Measurements from ENCODE around the gene ATP6V1G3.

The ATP6V1G3 gene

DNA sequence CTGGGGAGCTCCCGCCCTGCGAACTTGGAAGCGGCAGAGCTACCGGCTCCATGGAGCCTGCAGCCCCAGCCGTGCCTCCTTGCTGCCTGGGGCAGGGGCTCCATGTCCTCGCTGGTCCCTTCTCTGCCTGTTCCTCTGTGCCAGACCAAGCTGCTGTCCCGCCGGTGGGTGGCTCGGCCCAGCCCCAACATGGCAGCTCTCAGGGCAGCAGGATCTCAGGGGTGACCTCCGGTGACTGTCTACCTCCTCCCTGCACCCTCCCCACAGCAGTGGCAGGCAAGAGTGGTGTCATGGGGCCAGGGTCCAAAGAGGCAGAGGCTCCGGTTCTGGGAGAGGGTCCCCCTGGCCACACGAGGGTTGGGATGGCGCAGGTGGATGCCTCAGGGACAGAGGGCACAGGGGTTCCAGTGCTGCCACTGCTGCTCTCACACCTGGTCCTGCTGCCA is 45.8 kb downstream of the ATP6V1G3 start:
- DNase-seq (ENCODE audit: low spot score): no peak
- no peak overlapping the region for H2AFZ ChIP-seq (ENCODE audit: low read length)
- H3K4me1 ChIP-seq (ENCODE audit: control insufficient read depth in 2 of 2, insufficient read depth in 1 of 2, low read depth in 1 of 2, low read length in 2 of 2): no peaks in the 10 kb centered on the region
- no peaks in the 10 kb centered on the region for H3K9me3 ChIP-seq (replicated peaks in 1 of 2; ENCODE audit: control insufficient read depth in 2 of 2, insufficient read depth in 1 of 2, low read depth in 1 of 2, low read length in 2 of 2)
- no peaks in the 10 kb centered on the region for H3K27me3 ChIP-seq (ENCODE audit: control insufficient read depth in 3 of 3, insufficient read depth in 3 of 3, low read depth in 1 of 3, low read length in 3 of 3)
- peak overlapping the region; percentile 76 for H2BK15ac ChIP-seq (ENCODE audit: low read length)
- no CpG with 5 or more reads among the region's 13 CpGs for WGBS, 2 donors (ENCODE audit: extremely low coverage in 2 of 2, insufficient read length in 2 of 2, insufficient replicate concordance in 1 of 2)
- peak overlapping the region; percentile 13 for H2BK5ac ChIP-seq (ENCODE audit: low read length)
- no peak overlapping the region for H3K14ac ChIP-seq (ENCODE audit: low read length)
- no peak overlapping the region for H3K9ac ChIP-seq (ENCODE audit: low read depth, low read length, poor library complexity)
- no peak overlapping the region for H3K4me3 ChIP-seq (ENCODE audit: low read length in 2 of 2)
- H2BK12ac ChIP-seq (ENCODE audit: low read length): peak overlapping the region; percentile 42
- H3K23ac ChIP-seq (ENCODE audit: low read depth, low read length, poor library complexity): peak overlapping the region; percentile 48
- H3K18ac ChIP-seq (ENCODE audit: low read length): peak overlapping the region; percentile 35
- no peaks in the 10 kb centered on the region for H3K36me3 ChIP-seq (replicated peaks in 1 of 2; ENCODE audit: control insufficient read depth in 2 of 2, insufficient read depth in 2 of 2, low read length in 2 of 2)
- H2AK5ac ChIP-seq (ENCODE audit: low read depth, low read length): peak overlapping the region; percentile 92
- H3K79me1 ChIP-seq (ENCODE audit: low read depth, low read length): no peaks in the 10 kb centered on the region
- no peak overlapping the region for H4K91ac ChIP-seq (ENCODE audit: low read depth, low read length, poor library complexity)
- H3K4ac ChIP-seq (ENCODE audit: low read length): no peak overlapping the region
- H3K4me2 ChIP-seq (ENCODE audit: insufficient read depth, low read length, poor library complexity, severe bottlenecking): no peak overlapping the region
- no peak overlapping the region for H4K8ac ChIP-seq (ENCODE audit: low read depth, low read length)
- no peak overlapping the region for H3K27ac ChIP-seq (replicated peaks; ENCODE audit: low read length)
- no peak overlapping the region for H2BK120ac ChIP-seq (ENCODE audit: low read depth, low read length)

DNA sequence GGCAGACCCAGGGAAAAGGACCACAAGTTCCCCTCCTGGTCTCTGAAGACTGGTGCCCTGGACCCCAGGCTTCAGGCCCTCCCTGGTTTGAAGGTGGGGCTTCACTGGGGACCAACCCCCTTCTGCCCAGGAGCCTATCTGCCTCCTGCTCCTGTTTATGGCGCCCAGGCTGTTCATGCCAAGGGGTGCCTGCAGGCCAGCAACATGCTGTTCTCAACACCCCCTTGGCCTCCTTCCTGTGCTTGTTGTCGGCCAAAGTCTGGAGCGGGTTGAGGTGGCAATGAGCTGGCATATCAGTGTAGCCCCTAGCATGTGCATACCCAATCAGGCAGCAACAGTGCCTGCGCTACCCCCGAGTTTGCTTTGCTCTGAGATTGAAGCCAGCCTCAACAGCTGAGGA is 46.3 kb downstream of the ATP6V1G3 start:
- WGBS, 2 donors (ENCODE audit: extremely low coverage in 2 of 2, insufficient read length in 2 of 2, insufficient replicate concordance in 1 of 2): no CpG with 5 or more reads among the region's 5 CpGs
- no peak overlapping the region for H4K91ac ChIP-seq (ENCODE audit: low read depth, low read length, poor library complexity)
- H2BK120ac ChIP-seq (ENCODE audit: low read depth, low read length): no peak overlapping the region
- no peak overlapping the region for H2AFZ ChIP-seq (ENCODE audit: low read length)
- H4K8ac ChIP-seq (ENCODE audit: low read depth, low read length): no peak overlapping the region
- H3K27me3 ChIP-seq (ENCODE audit: control insufficient read depth in 3 of 3, insufficient read depth in 3 of 3, low read depth in 1 of 3, low read length in 3 of 3): no peaks in the 10 kb centered on the region
- no peaks in the 10 kb centered on the region for H3K9me3 ChIP-seq (replicated peaks in 1 of 2; ENCODE audit: control insufficient read depth in 2 of 2, insufficient read depth in 1 of 2, low read depth in 1 of 2, low read length in 2 of 2)
- no peak overlapping the region for H3K4me2 ChIP-seq (ENCODE audit: insufficient read depth, low read length, poor library complexity, severe bottlenecking)
- H3K79me1 ChIP-seq (ENCODE audit: low read depth, low read length): no peaks in the 10 kb centered on the region
- H2BK15ac ChIP-seq (ENCODE audit: low read length): no peak overlapping the region
- no peak overlapping the region for H3K27ac ChIP-seq (replicated peaks; ENCODE audit: low read length)
- H2AK5ac ChIP-seq (ENCODE audit: low read depth, low read length): no peak overlapping the region
- DNase-seq (ENCODE audit: low spot score): no peak
- no peak overlapping the region for H3K14ac ChIP-seq (ENCODE audit: low read length)
- H3K36me3 ChIP-seq (replicated peaks in 1 of 2; ENCODE audit: control insufficient read depth in 2 of 2, insufficient read depth in 2 of 2, low read length in 2 of 2): no peaks in the 10 kb centered on the region
- no peaks in the 10 kb centered on the region for H3K4me1 ChIP-seq (ENCODE audit: control insufficient read depth in 2 of 2, insufficient read depth in 1 of 2, low read depth in 1 of 2, low read length in 2 of 2)
- no peak overlapping the region for H3K9ac ChIP-seq (ENCODE audit: low read depth, low read length, poor library complexity)
- no peak overlapping the region for H3K18ac ChIP-seq (ENCODE audit: low read length)
- no peak overlapping the region for H3K4me3 ChIP-seq (ENCODE audit: low read length in 2 of 2)
- H3K23ac ChIP-seq (ENCODE audit: low read depth, low read length, poor library complexity): no peak overlapping the region
- no peak overlapping the region for H2BK12ac ChIP-seq (ENCODE audit: low read length)
- H3K4ac ChIP-seq (ENCODE audit: low read length): no peak overlapping the region
- H2BK5ac ChIP-seq (ENCODE audit: low read length): no peak overlapping the region

DNA sequence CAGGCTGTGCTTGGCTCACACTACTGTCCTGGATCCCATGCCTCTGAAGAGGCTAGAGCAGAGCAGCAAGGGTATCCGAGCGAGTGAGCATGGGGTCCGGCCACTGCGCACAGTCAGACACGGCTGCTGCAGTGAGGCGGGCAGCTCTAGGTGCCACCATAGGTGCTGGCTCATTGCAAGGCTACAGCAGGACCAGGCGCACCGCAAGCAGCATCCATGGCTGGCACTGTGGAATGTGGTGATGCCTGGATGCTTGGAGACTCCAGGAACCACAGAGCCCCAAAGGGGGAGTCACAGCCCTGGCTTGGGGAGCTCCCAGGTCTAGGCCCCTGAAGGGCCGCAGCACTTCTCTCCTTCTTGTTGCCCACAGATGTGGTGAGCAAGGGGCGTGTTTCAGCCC is 47.2 kb downstream of the ATP6V1G3 start:
- no peak overlapping the region for H2BK15ac ChIP-seq (ENCODE audit: low read length)
- DNase-seq (ENCODE audit: low spot score): no peak
- no peaks in the 10 kb centered on the region for H3K9me3 ChIP-seq (replicated peaks in 1 of 2; ENCODE audit: control insufficient read depth in 2 of 2, insufficient read depth in 1 of 2, low read depth in 1 of 2, low read length in 2 of 2)
- H3K4ac ChIP-seq (ENCODE audit: low read length): no peak overlapping the region
- H3K79me1 ChIP-seq (ENCODE audit: low read depth, low read length): no peaks in the 10 kb centered on the region
- H3K4me2 ChIP-seq (ENCODE audit: insufficient read depth, low read length, poor library complexity, severe bottlenecking): no peak overlapping the region
- no peak overlapping the region for H3K14ac ChIP-seq (ENCODE audit: low read length)
- no peak overlapping the region for H3K4me3 ChIP-seq (ENCODE audit: low read length in 2 of 2)
- H3K9ac ChIP-seq (ENCODE audit: low read depth, low read length, poor library complexity): no peak overlapping the region
- H2AK5ac ChIP-seq (ENCODE audit: low read depth, low read length): no peak overlapping the region
- no peak overlapping the region for H2BK12ac ChIP-seq (ENCODE audit: low read length)
- H2BK120ac ChIP-seq (ENCODE audit: low read depth, low read length): no peak overlapping the region
- H4K91ac ChIP-seq (ENCODE audit: low read depth, low read length, poor library complexity): no peak overlapping the region
- no peak overlapping the region for H3K27ac ChIP-seq (replicated peaks; ENCODE audit: low read length)
- no peak overlapping the region for H3K23ac ChIP-seq (ENCODE audit: low read depth, low read length, poor library complexity)
- H3K36me3 ChIP-seq (replicated peaks in 1 of 2; ENCODE audit: control insufficient read depth in 2 of 2, insufficient read depth in 2 of 2, low read length in 2 of 2): no peaks in the 10 kb centered on the region
- H2BK5ac ChIP-seq (ENCODE audit: low read length): no peak overlapping the region
- no CpG with 5 or more reads among the region's 10 CpGs for WGBS, 2 donors (ENCODE audit: extremely low coverage in 2 of 2, insufficient read length in 2 of 2, insufficient replicate concordance in 1 of 2)
- H3K4me1 ChIP-seq (ENCODE audit: control insufficient read depth in 2 of 2, insufficient read depth in 1 of 2, low read depth in 1 of 2, low read length in 2 of 2): no peaks in the 10 kb centered on the region
- H2AFZ ChIP-seq (ENCODE audit: low read length): no peak overlapping the region
- H3K18ac ChIP-seq (ENCODE audit: low read length): peak overlapping the region; percentile 63
- H3K27me3 ChIP-seq (ENCODE audit: control insufficient read depth in 3 of 3, insufficient read depth in 3 of 3, low read depth in 1 of 3, low read length in 3 of 3): no peaks in the 10 kb centered on the region
- H4K8ac ChIP-seq (ENCODE audit: low read depth, low read length): no peak overlapping the region

DNA sequence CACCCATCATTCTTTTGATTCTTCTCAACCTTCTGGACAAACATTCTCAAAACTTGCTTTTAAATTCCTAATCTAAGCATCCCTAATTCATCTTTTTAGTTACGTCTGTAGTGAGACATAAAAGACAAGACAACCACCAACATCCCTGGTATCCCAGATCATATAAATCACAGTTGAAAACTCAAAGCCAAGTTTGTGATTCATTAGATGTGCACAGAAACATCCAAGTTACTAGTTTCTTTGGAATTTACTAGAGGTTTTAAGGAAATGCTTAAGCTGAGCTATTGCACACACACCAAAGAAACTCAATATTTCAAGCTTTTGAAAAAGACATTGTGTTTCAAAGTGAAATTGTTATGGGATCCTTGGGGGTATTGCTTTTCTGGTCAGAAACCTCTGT is 47.6 kb downstream of the ATP6V1G3 start:
- H3K36me3 ChIP-seq (replicated peaks in 1 of 2; ENCODE audit: control insufficient read depth in 2 of 2, insufficient read depth in 2 of 2, low read length in 2 of 2): no peaks in the 10 kb centered on the region
- no CpG with 5 or more reads among the region's 1 CpG for WGBS, 2 donors (ENCODE audit: extremely low coverage in 2 of 2, insufficient read length in 2 of 2, insufficient replicate concordance in 1 of 2)
- no peak overlapping the region for H3K14ac ChIP-seq (ENCODE audit: low read length)
- no peak overlapping the region for H4K91ac ChIP-seq (ENCODE audit: low read depth, low read length, poor library complexity)
- H2BK120ac ChIP-seq (ENCODE audit: low read depth, low read length): no peak overlapping the region
- H2AFZ ChIP-seq (ENCODE audit: low read length): no peak overlapping the region
- no peak overlapping the region for H4K8ac ChIP-seq (ENCODE audit: low read depth, low read length)
- no peak overlapping the region for H2BK12ac ChIP-seq (ENCODE audit: low read length)
- H3K79me1 ChIP-seq (ENCODE audit: low read depth, low read length): no peaks in the 10 kb centered on the region
- no peaks in the 10 kb centered on the region for H3K4me1 ChIP-seq (ENCODE audit: control insufficient read depth in 2 of 2, insufficient read depth in 1 of 2, low read depth in 1 of 2, low read length in 2 of 2)
- no peak overlapping the region for H2BK5ac ChIP-seq (ENCODE audit: low read length)
- H3K4me2 ChIP-seq (ENCODE audit: insufficient read depth, low read length, poor library complexity, severe bottlenecking): no peak overlapping the region
- H3K4me3 ChIP-seq (ENCODE audit: low read length in 2 of 2): no peak overlapping the region
- H2AK5ac ChIP-seq (ENCODE audit: low read depth, low read length): no peak overlapping the region
- no peak overlapping the region for H3K4ac ChIP-seq (ENCODE audit: low read length)
- no peaks in the 10 kb centered on the region for H3K27me3 ChIP-seq (ENCODE audit: control insufficient read depth in 3 of 3, insufficient read depth in 3 of 3, low read depth in 1 of 3, low read length in 3 of 3)
- no peaks in the 10 kb centered on the region for H3K9me3 ChIP-seq (replicated peaks in 1 of 2; ENCODE audit: control insufficient read depth in 2 of 2, insufficient read depth in 1 of 2, low read depth in 1 of 2, low read length in 2 of 2)
- no peak overlapping the region for H2BK15ac ChIP-seq (ENCODE audit: low read length)
- H3K23ac ChIP-seq (ENCODE audit: low read depth, low read length, poor library complexity): no peak overlapping the region
- no peak overlapping the region for H3K27ac ChIP-seq (replicated peaks; ENCODE audit: low read length)
- H3K18ac ChIP-seq (ENCODE audit: low read length): no peak overlapping the region
- H3K9ac ChIP-seq (ENCODE audit: low read depth, low read length, poor library complexity): no peak overlapping the region
- DNase-seq (ENCODE audit: low spot score): no peak
